Tibial artery (tissue), 4 donors: Measurements from ENCODE around the gene ADH4.

Experiments
- DNase-seq, 2 donors: peaks; one replicate each; pipeline ENCODE4 v3.0.0-alpha.2; 2019
- H3K27ac ChIP-seq, 2 donors: fragments of 200-600 bp; sonication (generic) in 1 of 2; 1 replicate in 1 of 2; 2 replicates in 1 of 2; pipeline ENCODE4 v1.5.1; 2018 to 2019; ENCODE audit warnings: mild to moderate bottlenecking in 1 of 2
- H3K27me3 ChIP-seq, 2 donors: fragments of 200-600 bp; sonication (generic) in 1 of 2; one replicate each; pipeline versions ENCODE4 v1.5.1 to v1.6.0; 2016 to 2019
- H3K36me3 ChIP-seq, 3 donors: fragments of 200-600 bp; sonication (generic) in 2 of 3; one replicate each; pipeline ENCODE4 v1.5.1; 2016 to 2019; ENCODE audit warnings: mild to moderate bottlenecking in 2 of 3
- H3K4me1 ChIP-seq, 4 donors: fragments of 200-600 bp; sonication (generic) in 2 of 4; 1 replicate in 3 of 4; 2 replicates in 1 of 4; pipeline ENCODE4 v1.5.1; 2016 to 2019
- H3K4me3 ChIP-seq, 2 donors: fragments of 200-600 bp; sonication (generic) in 1 of 2; 1 replicate in 1 of 2; 2 replicates in 1 of 2; pipeline ENCODE4 v1.5.1; 2018 to 2019; ENCODE audit warnings: mild to moderate bottlenecking in 2 of 2
- H3K9me3 ChIP-seq, 3 donors: fragments of 200-600 bp; sonication (generic) in 1 of 3; one replicate each; pipeline ENCODE4 v1.5.1; 2016 to 2019
- intact Hi-C: fragments of 100-400 bp; cut with DNase I; formaldehyde crosslinking; loops from one replicate; pipeline ENCODE4 v1.15.0; 2023; ENCODE audit warnings: low total_unique reads
- TF ChIP-seq, protein P1 (sequence below), 2 experiments: fragments of 200-600 bp in 1 of 2; fragments of 450-650 bp in 1 of 2; IDR thresholded peaks; one replicate each; pipeline ENCODE4 v1.5.1; 2017 to 2019; ENCODE audit warnings: antibody characterized with exemption in 2 of 2, mild to moderate bottlenecking in 1 of 2, moderate library complexity in 1 of 2

The ADH4 gene

GRCh38 chr4:99151452-99151851 lies 7.4 kb upstream of the ADH4 start:
- H3K27ac ChIP-seq = no peak overlapping the region
- intact Hi-C loops = no loop called here
- H3K27me3 ChIP-seq = no peaks in the 10 kb centered on the region
- TF ChIP-seq, protein P1, sequence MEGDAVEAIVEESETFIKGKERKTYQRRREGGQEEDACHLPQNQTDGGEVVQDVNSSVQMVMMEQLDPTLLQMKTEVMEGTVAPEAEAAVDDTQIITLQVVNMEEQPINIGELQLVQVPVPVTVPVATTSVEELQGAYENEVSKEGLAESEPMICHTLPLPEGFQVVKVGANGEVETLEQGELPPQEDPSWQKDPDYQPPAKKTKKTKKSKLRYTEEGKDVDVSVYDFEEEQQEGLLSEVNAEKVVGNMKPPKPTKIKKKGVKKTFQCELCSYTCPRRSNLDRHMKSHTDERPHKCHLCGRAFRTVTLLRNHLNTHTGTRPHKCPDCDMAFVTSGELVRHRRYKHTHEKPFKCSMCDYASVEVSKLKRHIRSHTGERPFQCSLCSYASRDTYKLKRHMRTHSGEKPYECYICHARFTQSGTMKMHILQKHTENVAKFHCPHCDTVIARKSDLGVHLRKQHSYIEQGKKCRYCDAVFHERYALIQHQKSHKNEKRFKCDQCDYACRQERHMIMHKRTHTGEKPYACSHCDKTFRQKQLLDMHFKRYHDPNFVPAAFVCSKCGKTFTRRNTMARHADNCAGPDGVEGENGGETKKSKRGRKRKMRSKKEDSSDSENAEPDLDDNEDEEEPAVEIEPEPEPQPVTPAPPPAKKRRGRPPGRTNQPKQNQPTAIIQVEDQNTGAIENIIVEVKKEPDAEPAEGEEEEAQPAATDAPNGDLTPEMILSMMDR (IDR thresholded peaks at IDR 0.05) = no peak
- H3K4me3 ChIP-seq = no peak overlapping the region
- H3K4me1 ChIP-seq = peaks cover 0 to 5% (median 2%) of the 10 kb centered on the region in 4 donors
- DNase-seq = no peak
- no peaks in the 10 kb centered on the region for H3K9me3 ChIP-seq
- no peaks in the 10 kb centered on the region for H3K36me3 ChIP-seq

DNA sequence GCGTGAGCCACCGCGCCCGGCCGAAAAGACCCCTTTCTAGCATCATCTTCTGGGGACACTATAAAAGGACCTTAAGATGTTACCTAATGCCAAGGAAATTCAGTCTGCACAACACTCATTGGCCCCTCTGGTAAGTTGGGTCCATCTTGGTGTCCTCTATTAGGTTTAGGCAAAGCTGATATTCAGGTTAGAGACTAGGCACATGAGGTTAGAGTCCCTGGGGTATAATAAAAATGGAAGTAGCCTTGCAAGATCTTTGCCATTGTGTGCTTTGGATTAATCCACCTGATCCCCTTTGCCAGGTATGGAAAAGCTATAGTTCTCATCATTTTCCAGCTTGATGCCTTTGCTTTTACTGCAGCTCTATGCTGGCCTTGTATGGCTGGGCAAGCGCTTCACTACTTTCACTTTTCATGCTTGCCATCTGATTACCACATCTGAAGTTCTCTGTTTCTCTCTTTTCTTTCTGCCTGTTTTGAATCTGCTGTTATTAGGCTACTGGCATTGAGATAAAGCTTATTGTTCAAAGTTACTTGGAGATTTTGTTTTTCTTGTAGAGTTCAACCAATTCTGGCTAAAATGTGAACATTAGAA lies 5.4 kb upstream of the ADH4 start:
- intact Hi-C loops = no loop called here
- no peak overlapping the region for H3K4me3 ChIP-seq
- H3K4me1 ChIP-seq = peaks cover 0 to 6% (median 3%) of the 10 kb centered on the region in 4 donors
- no peaks in the 10 kb centered on the region for H3K27me3 ChIP-seq
- H3K9me3 ChIP-seq = no peaks in the 10 kb centered on the region
- DNase-seq = no peak
- TF ChIP-seq, protein P1 (IDR thresholded peaks at IDR 0.05) = no peak
- no peak overlapping the region for H3K27ac ChIP-seq
- H3K36me3 ChIP-seq = no peaks in the 10 kb centered on the region

- peaks cover 0 to 14% (median 3%) of the 10 kb centered on the region in 4 donors for H3K4me1 ChIP-seq
- H3K36me3 ChIP-seq = no peaks in the 10 kb centered on the region
- intact Hi-C loops = no loop called here
- no peak for DNase-seq
- no peaks in the 10 kb centered on the region for H3K27me3 ChIP-seq
- TF ChIP-seq, protein P1 (IDR thresholded peaks at IDR 0.05) = no peak
- no peaks in the 10 kb centered on the region for H3K9me3 ChIP-seq
- H3K27ac ChIP-seq = no peak overlapping the region
- H3K4me3 ChIP-seq = no peak overlapping the region
Observed at GRCh38 chr4:99148550-99148949, 4.5 kb upstream of the ADH4 start.

GRCh38 chr4:99144587-99144986 lies 490 bp upstream of the ADH4 start:
- H3K36me3 ChIP-seq = no peaks in the 10 kb centered on the region
- no peak for DNase-seq
- peaks cover 0 to 9% (median 0%) of the 10 kb centered on the region in 4 donors for H3K4me1 ChIP-seq
- TF ChIP-seq, protein P1 (IDR thresholded peaks at IDR 0.05) = no peak
- intact Hi-C loops = no loop called here
- H3K9me3 ChIP-seq = no peaks in the 10 kb centered on the region
- peak overlapping the region in 1 of 2 donors; percentile 24 for H3K27ac ChIP-seq
- H3K4me3 ChIP-seq = no peak overlapping the region
- no peaks in the 10 kb centered on the region for H3K27me3 ChIP-seq

GRCh38 chr4:99136329-99136728 lies 7.8 kb downstream of the ADH4 start:
- intact Hi-C loops = no loop called here
- DNase-seq = no peak
- no peak overlapping the region for H3K27ac ChIP-seq
- no peaks in the 10 kb centered on the region for H3K27me3 ChIP-seq
- TF ChIP-seq, protein P1 (IDR thresholded peaks at IDR 0.05) = no peak
- peaks cover 0 to 8% (median 3%) of the 10 kb centered on the region in 3 donors for H3K36me3 ChIP-seq
- no peak overlapping the region for H3K4me3 ChIP-seq
- no peaks in the 10 kb centered on the region for H3K4me1 ChIP-seq
- H3K9me3 ChIP-seq = no peaks in the 10 kb centered on the region
